Panc1 (cell line): Measurements from ENCODE around the gene NQO1. TPM values are rescaled to one million over a fixed set of nuclear protein-coding genes. Genes with fewer than 3 reads are reported as not detected.

Experiments
- ATAC-seq: fragments of 200-7000 bp; cut with Tn5 transposase; 2 replicates; pipeline ENCODE4 v1.9.1; 2020; ENCODE audit warnings: mild to moderate bottlenecking, moderate library complexity
- BruUV-seq: library from RNA; stranded (reverse); fragments of 400-500 nt; replicated peaks from 2 replicates; lab custom pipeline; 2021; lab: Mats Ljungman, UMichigan
- CTCF ChIA-PET: fragments of 300-600 bp; sonication (Branson Sonifier 250); formaldehyde crosslinking; loops from one replicate; lab custom pipeline; 2022; ENCODE audit warnings: antibody characterized with exemption; lab: Charles Lee
- POLR2A ChIA-PET: fragments of 300-600 bp; sonication (Branson Sonifier 250); formaldehyde crosslinking; loops from one replicate; lab custom pipeline; 2022; ENCODE audit warnings: antibody characterized with exemption; lab: Charles Lee
- DNase-seq: peaks from one replicate; pipeline ENCODE4 v3.0.0-alpha.2; 2010; ENCODE audit warnings: low read depth, low spot score
- H3K27ac ChIP-seq: 2 replicates; pipeline ENCODE4 v1.5.1; 2011; ENCODE audit warnings: mild to moderate bottlenecking, low read length, inconsistent platforms
- H3K27me3 ChIP-seq: fragments of 200-500 bp; sonication (Bioruptor generic); 2 replicates; pipeline ENCODE4 v1.6.0; 2014; ENCODE audit warnings: low read length, inconsistent platforms; ENCODE audit not compliant: control insufficient read depth, insufficient read depth
- H3K36me3 ChIP-seq: fragments of 200-500 bp; sonication (Bioruptor generic); 2 replicates; pipeline ENCODE4 v1.5.1; 2014; ENCODE audit warnings: inconsistent platforms, mild to moderate bottlenecking, low read length, moderate library complexity; ENCODE audit not compliant: control insufficient read depth, insufficient read depth
- H3K4me1 ChIP-seq: 2 replicates; pipeline ENCODE4 v1.5.1; 2011; ENCODE audit warnings: inconsistent platforms, mild to moderate bottlenecking, low read length, moderate library complexity; ENCODE audit not compliant: control insufficient read depth, insufficient read depth
- H3K4me3 ChIP-seq, 2 experiments: 2 replicates each; pipeline ENCODE4 v1.5.1; 2011 to 2012; ENCODE audit warnings: low read depth in 2 of 2, low read length in 2 of 2, mild to moderate bottlenecking in 2 of 2, inconsistent platforms in 1 of 2, moderate library complexity in 1 of 2
- H3K9me3 ChIP-seq: fragments of 200-500 bp; sonication (Bioruptor generic); 2 replicates; pipeline ENCODE4 v1.5.1; 2014; ENCODE audit warnings: low read depth, mild to moderate bottlenecking, inconsistent platforms, low read length, moderate library complexity; ENCODE audit not compliant: control insufficient read depth, insufficient read depth
- POLR2AphosphoS5 ChIP-seq: IDR thresholded peaks from 2 replicates; pipeline ENCODE4 v1.6.1; 2012; ENCODE audit warnings: mild to moderate bottlenecking, low read depth, low read length, moderate library complexity
- SIN3A ChIP-seq: IDR thresholded peaks from 2 replicates; pipeline ENCODE4 v1.6.1; 2012; ENCODE audit warnings: low read depth, mild to moderate bottlenecking, low read length, moderate library complexity, borderline replicate concordance; ENCODE audit not compliant: insufficient read depth
- TCF7L2 ChIP-seq: IDR thresholded peaks from 2 replicates; pipeline ENCODE4 v1.6.1; 2011; ENCODE audit warnings: mild to moderate bottlenecking, low read depth, low read length, inconsistent platforms
- in situ Hi-C: cut with HindIII; loops from 2 replicates; pipeline ENCODE4 v1.10.0; 2016; ENCODE audit warnings: low sequenced_read_pairs, low pct_unique_long_range_greater_than_20kb
- intact Hi-C: fragments of 100-400 bp; cut with micrococcal nuclease; formaldehyde crosslinking; loops from one replicate; pipeline ENCODE4 v1.10.0; 2022; ENCODE audit not compliant: unreplicated experiment
- total RNA-seq: library from RNA; stranded (reverse); gene quantifications from one replicate; pipeline ENCODE4 v1.2.1, GENCODE V29; 2021; ENCODE audit not compliant: unreplicated experiment
- TF ChIP-seq, protein P1 (sequence below), 2 experiments: IDR thresholded peaks; 2 replicates each; pipeline ENCODE4 v1.6.1; 2011 to 2012; ENCODE audit warnings: low read depth in 2 of 2, control low read depth in 1 of 2, low read length in 1 of 2, mild to moderate bottlenecking in 1 of 2, moderate library complexity in 1 of 2; ENCODE audit not compliant: insufficient read depth in 1 of 2
- TF ChIP-seq, protein P2 (sequence below): fragments of 450-650 bp; IDR thresholded peaks from 2 replicates; pipeline ENCODE4 v1.5.1; 2017; ENCODE audit warnings: mild to moderate bottlenecking

The NQO1 gene
- total RNA-seq, 1 experiment from 2014 or later, result 147 TPM

- Histone ChIP-seq H3K4me1 (no peaks in the 10 kb centered on the region), H3K4me3 (no peak overlapping the region), H3K27ac (no peak overlapping the region), H3K27me3 (no peaks in the 10 kb centered on the region), H3K9me3 (no peaks in the 10 kb centered on the region), H3K36me3 (peaks cover 12% of the 10 kb centered on the region)
- in situ Hi-C loops (no loop called here), intact Hi-C loops (no loop called here)
- ChIA-PET POLR2A (no interaction called here), CTCF (no interaction called here)
- DNase-seq, result no peak
- no TSS peak for BruUV-seq
- no peak for TF ChIP-seq SIN3A
- ATAC-seq, result no peak
Observed at GRCh38 chr16:69688589-69688988, 37.8 kb downstream of the NQO1 start.

DNA sequence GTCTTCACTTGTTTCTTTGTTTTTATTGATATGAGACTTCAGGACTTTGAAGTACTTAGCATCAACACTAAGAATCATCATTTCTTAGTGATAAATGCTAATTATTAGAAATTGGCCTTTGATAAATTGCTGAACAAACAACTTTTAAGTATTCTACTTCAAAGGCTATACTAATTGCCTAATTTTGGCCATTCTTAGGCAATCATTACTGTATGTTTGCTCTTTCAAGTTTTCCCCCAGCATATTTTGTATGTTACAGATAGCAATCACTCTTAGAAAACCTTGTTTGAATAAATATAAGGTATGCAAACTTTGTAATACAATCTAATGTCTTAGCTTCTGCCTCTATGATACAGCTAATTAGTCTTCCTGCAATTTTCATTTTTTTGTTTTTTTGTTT lies 46.0 kb downstream of the NQO1 start:
- Histone ChIP-seq H3K4me1 (no peaks in the 10 kb centered on the region), H3K36me3 (peaks cover 18% of the 10 kb centered on the region), H3K9me3 (no peaks in the 10 kb centered on the region), H3K27me3 (no peaks in the 10 kb centered on the region), H3K27ac (no peak overlapping the region), H3K4me3 (no peak overlapping the region)
- POLR2A ChIA-PET, result no interaction called here
- in situ Hi-C loops, result no loop called here
- intact Hi-C loops, result no loop called here
- no peak for ATAC-seq
- TF ChIP-seq, protein P1, sequence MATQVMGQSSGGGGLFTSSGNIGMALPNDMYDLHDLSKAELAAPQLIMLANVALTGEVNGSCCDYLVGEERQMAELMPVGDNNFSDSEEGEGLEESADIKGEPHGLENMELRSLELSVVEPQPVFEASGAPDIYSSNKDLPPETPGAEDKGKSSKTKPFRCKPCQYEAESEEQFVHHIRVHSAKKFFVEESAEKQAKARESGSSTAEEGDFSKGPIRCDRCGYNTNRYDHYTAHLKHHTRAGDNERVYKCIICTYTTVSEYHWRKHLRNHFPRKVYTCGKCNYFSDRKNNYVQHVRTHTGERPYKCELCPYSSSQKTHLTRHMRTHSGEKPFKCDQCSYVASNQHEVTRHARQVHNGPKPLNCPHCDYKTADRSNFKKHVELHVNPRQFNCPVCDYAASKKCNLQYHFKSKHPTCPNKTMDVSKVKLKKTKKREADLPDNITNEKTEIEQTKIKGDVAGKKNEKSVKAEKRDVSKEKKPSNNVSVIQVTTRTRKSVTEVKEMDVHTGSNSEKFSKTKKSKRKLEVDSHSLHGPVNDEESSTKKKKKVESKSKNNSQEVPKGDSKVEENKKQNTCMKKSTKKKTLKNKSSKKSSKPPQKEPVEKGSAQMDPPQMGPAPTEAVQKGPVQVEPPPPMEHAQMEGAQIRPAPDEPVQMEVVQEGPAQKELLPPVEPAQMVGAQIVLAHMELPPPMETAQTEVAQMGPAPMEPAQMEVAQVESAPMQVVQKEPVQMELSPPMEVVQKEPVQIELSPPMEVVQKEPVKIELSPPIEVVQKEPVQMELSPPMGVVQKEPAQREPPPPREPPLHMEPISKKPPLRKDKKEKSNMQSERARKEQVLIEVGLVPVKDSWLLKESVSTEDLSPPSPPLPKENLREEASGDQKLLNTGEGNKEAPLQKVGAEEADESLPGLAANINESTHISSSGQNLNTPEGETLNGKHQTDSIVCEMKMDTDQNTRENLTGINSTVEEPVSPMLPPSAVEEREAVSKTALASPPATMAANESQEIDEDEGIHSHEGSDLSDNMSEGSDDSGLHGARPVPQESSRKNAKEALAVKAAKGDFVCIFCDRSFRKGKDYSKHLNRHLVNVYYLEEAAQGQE (IDR thresholded peaks at IDR 0.05; ENCODE audit: insufficient read depth in 1 of 2, low read depth in 2 of 2, low read length in 1 of 2), result no peak
- TF ChIP-seq TCF7L2 (no peak), SIN3A (no peak), POLR2AphosphoS5 (no peak)
- TF ChIP-seq, protein P2, sequence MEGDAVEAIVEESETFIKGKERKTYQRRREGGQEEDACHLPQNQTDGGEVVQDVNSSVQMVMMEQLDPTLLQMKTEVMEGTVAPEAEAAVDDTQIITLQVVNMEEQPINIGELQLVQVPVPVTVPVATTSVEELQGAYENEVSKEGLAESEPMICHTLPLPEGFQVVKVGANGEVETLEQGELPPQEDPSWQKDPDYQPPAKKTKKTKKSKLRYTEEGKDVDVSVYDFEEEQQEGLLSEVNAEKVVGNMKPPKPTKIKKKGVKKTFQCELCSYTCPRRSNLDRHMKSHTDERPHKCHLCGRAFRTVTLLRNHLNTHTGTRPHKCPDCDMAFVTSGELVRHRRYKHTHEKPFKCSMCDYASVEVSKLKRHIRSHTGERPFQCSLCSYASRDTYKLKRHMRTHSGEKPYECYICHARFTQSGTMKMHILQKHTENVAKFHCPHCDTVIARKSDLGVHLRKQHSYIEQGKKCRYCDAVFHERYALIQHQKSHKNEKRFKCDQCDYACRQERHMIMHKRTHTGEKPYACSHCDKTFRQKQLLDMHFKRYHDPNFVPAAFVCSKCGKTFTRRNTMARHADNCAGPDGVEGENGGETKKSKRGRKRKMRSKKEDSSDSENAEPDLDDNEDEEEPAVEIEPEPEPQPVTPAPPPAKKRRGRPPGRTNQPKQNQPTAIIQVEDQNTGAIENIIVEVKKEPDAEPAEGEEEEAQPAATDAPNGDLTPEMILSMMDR, result no peak
- BruUV-seq, result no TSS peak
- CTCF ChIA-PET, result no interaction called here
- DNase-seq, result no peak

- no TSS peak for BruUV-seq
- H3K4me3 ChIP-seq, result no peak overlapping the region
- ChIA-PET CTCF (no interaction called here), POLR2A (no interaction called here)
- intact Hi-C loops (no loop called here), in situ Hi-C loops (no loop called here)
- ATAC-seq, result no peak
- H3K27me3 ChIP-seq, result no peaks in the 10 kb centered on the region
- no peaks in the 10 kb centered on the region for H3K4me1 ChIP-seq
- H3K27ac ChIP-seq, result no peak overlapping the region
- no peaks in the 10 kb centered on the region for H3K9me3 ChIP-seq
- TF ChIP-seq SIN3A (no peak), POLR2AphosphoS5 (no peak), TCF7L2 (no peak)
- TF ChIP-seq, protein P2, result no peak
- TF ChIP-seq, protein P1 (IDR thresholded peaks at IDR 0.05; ENCODE audit: insufficient read depth in 1 of 2, low read depth in 2 of 2, low read length in 1 of 2), result no peak
- DNase-seq, result no peak
- peaks cover 41% of the 10 kb centered on the region for H3K36me3 ChIP-seq
Observed at GRCh38 chr16:69672998-69673713, 53.2 kb downstream of the NQO1 start.
